Measurements from ENCODE around the gene OPA3. TPM values are rescaled to one million over a fixed set of nuclear protein-coding genes. Genes with fewer than 3 reads are reported as not detected.
A peak's percentile ranks its signal among the peaks of the same experiment; 100 is the strongest.

Gene OPA3
- total RNA-seq, 1 donor = 3.4 TPM

- no peaks in the 10 kb centered on the region for H3K27me3 ChIP-seq (ENCODE audit: insufficient read depth, low read length)
- H3K4me1 ChIP-seq (ENCODE audit: insufficient read depth, low read length) = peaks cover 7% of the 10 kb centered on the region
- H3K9me3 ChIP-seq (ENCODE audit: low read depth, low read length) = no peaks in the 10 kb centered on the region
- H3K4me3 ChIP-seq (ENCODE audit: low read length) = no peak overlapping the region
Measured at GRCh38 chr19:45589768-45590167, 5.2 kb upstream of the OPA3 start.

- no peaks in the 10 kb centered on the region for H3K27me3 ChIP-seq (ENCODE audit: insufficient read depth, low read length)
- H3K4me3 ChIP-seq (ENCODE audit: low read length) = no peak overlapping the region
- no peaks in the 10 kb centered on the region for H3K9me3 ChIP-seq (ENCODE audit: low read depth, low read length)
- peaks cover 14% of the 10 kb centered on the region for H3K4me1 ChIP-seq (ENCODE audit: insufficient read depth, low read length)
Measured at GRCh38 chr19:45587873-45588272, 3.3 kb upstream of the OPA3 start.

DNA sequence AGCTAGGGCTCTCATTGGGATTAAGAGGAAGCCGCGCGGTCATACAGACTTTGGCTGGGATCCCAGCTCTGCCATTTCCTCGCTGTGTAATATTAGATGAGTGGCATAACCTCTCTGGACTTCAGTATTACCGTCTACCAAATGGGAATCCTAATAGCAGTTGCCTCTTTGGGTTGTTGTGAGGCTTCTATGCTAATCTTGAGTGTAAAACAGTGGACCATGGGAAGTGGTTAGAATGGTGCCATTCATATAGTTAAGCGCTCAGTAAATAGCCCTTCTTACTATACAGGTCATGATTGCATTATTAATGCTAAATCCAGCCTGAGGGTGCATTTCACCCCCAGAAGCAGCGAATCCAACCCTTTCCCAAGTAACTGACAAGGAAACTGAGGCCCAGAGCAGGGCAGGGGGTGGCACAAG is 566 bp upstream of the OPA3 start:
- no peaks in the 10 kb centered on the region for H3K27me3 ChIP-seq (ENCODE audit: insufficient read depth, low read length)
- H3K4me3 ChIP-seq (ENCODE audit: low read length) = peak overlapping the region; percentile 87
- H3K4me1 ChIP-seq (ENCODE audit: insufficient read depth, low read length) = peaks cover 14% of the 10 kb centered on the region
- no peaks in the 10 kb centered on the region for H3K9me3 ChIP-seq (ENCODE audit: low read depth, low read length)

- Histone ChIP-seq H3K4me3 (ENCODE audit: low read length) (no peak overlapping the region), H3K9me3 (ENCODE audit: low read depth, low read length) (no peaks in the 10 kb centered on the region), H3K27me3 (ENCODE audit: insufficient read depth, low read length) (no peaks in the 10 kb centered on the region), H3K4me1 (ENCODE audit: insufficient read depth, low read length) (peaks cover 14% of the 10 kb centered on the region)
Measured at GRCh38 chr19:45581576-45581975, 3.0 kb downstream of the OPA3 start.

DNA sequence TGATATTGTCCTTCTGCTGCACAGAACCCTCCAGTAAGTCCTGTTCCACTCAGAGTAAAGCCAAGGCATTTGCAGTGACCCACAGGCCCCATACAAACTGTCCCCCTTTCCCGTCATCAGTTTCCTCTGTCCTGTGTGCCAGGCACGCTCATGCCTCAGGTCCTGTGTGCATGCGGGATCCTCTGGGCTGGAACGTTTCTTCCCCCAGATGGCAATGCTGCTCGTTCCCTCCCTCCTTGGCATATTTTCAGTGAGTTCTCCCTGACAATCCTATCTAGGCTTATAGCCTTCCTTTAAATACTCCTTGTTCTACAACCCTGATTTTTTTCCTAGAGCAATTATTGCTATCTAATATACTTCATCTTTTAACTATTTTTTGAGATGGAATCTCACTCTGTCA is 5.7 kb downstream of the OPA3 start:
- Histone ChIP-seq H3K4me1 (ENCODE audit: insufficient read depth, low read length) (peaks cover 5% of the 10 kb centered on the region), H3K4me3 (ENCODE audit: low read length) (no peak overlapping the region), H3K27me3 (ENCODE audit: insufficient read depth, low read length) (no peaks in the 10 kb centered on the region), H3K9me3 (ENCODE audit: low read depth, low read length) (no peaks in the 10 kb centered on the region)

DNA sequence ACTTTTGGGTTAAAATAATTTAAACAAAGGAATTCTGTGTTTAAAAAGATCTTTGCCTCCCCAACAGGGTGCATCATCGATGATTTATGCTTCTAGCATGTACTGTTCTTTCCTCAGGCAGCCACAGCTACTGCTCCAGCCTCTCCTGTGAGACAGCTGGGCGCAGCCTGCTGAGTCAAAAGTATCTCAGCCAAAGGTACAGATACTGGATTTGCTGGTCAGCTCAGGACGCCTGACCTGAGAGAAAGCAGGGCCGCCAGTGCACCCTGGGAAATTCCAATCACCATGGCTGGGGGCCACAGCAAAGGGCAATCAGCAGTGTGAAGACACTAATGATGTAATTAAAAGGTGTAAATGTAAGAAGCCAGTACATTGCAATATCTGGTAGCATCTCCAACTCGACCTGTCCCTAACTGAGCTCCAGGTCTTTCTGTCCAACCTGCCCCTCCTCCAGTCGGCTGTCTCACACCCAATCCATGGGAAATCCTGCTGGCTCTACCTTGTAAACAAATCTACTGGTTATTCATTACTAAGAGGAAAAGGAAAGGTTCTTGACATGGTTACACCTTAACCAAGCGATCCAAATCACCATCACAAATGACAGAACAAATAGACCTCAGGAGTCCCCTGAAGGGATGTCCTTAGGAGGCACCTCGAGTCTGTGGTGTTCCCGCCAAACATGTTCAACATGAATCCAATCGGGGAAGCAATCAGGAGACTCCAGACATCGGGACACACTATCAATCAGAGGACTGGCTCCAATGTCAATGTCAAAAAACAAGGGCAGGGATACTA is 7.3 kb downstream of the OPA3 start:
- H3K4me3 ChIP-seq (ENCODE audit: low read length) = no peak overlapping the region
- H3K9me3 ChIP-seq (ENCODE audit: low read depth, low read length) = no peaks in the 10 kb centered on the region
- no peaks in the 10 kb centered on the region for H3K4me1 ChIP-seq (ENCODE audit: insufficient read depth, low read length)
- no peaks in the 10 kb centered on the region for H3K27me3 ChIP-seq (ENCODE audit: insufficient read depth, low read length)

GRCh38 chr19:45576682-45577081 is 7.9 kb downstream of the OPA3 start:
- Histone ChIP-seq H3K9me3 (ENCODE audit: low read depth, low read length) (no peaks in the 10 kb centered on the region), H3K4me3 (ENCODE audit: low read length) (no peak overlapping the region), H3K4me1 (ENCODE audit: insufficient read depth, low read length) (no peaks in the 10 kb centered on the region), H3K27me3 (ENCODE audit: insufficient read depth, low read length) (no peaks in the 10 kb centered on the region)

DNA sequence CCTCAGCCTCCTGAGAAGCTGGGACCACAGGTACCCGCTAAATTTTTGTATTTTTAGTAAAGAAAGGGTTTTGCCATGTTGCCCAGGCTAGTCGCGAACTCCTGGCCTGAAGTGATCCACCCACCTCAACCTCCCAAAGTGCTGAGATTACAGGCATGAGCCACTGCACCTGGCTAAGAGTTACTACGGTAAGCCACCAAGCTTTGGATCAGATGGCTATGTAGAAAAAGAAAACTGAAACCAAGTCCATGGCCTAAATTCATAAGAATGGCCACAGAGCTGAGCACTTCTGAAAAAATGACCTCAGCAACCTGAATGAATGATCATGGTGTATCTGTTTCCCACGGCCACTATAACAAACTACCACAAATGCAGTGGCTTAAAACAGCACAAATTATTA is 9.4 kb downstream of the OPA3 start:
- Histone ChIP-seq H3K27me3 (ENCODE audit: insufficient read depth, low read length) (no peaks in the 10 kb centered on the region), H3K4me1 (ENCODE audit: insufficient read depth, low read length) (no peaks in the 10 kb centered on the region), H3K9me3 (ENCODE audit: low read depth, low read length) (no peaks in the 10 kb centered on the region), H3K4me3 (ENCODE audit: low read length) (no peak overlapping the region)

DNA sequence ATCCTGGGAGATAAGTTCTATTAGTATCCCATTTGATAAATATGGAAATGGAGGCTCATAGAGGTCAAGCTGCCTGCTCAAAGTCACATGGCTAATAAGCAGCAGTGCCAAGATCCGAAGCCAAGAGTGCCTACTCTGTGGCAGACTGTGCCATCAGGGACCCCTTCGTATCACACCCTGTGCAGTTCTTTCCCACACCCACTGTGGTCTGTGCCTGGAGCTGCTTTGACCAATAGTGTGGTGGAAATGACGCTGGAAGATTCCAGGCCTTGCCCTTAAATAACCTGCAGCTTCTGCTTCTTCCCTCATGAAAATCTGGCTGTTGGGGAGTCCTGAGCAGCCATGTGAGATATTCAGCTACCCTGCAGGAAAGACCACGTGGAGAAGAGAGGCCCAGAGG is 10.1 kb downstream of the OPA3 start:
- H3K4me1 ChIP-seq (ENCODE audit: insufficient read depth, low read length) = no peaks in the 10 kb centered on the region

DNA sequence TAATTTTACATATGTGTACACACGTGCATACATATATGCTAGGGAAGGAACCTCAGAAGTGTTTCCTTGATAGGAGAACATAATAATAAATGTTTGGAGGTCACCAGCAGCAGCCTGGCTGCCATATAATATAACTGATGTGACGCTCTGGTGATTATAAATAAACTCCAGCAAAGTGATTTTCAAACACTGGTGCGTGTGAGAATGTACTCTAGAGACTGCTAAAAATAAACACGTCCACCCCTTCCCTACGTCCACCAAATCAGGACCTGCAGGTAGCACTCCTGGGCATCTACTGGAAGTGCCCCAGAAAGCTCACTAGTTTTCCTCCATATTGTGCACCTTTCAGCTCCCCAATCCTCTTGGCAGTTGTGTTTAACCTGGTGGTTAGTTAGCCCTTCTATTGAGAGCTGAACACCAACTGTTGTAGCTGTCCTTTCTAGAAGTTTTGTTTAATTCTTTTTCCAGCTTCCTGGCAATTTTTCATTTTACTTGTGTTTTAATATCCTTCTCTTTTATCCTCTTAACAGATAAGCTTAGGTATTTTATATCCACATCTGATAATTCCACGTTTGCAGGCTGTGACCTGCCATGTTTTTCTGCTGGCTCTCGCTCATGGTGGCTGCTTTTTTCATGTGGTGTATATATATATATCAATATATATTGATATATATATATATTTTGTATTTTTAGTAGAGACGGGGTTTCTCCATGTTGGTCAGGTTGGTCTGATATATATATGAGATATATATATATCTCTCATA is 13.0 kb downstream of the OPA3 start:
- Histone ChIP-seq H3K4me3 (ENCODE audit: low read length) (no peak overlapping the region), H3K9me3 (ENCODE audit: low read depth, low read length) (no peaks in the 10 kb centered on the region), H3K4me1 (ENCODE audit: insufficient read depth, low read length) (no peaks in the 10 kb centered on the region), H3K27me3 (ENCODE audit: insufficient read depth, low read length) (no peaks in the 10 kb centered on the region)

More for the DNA sequence above, 10.1 kb downstream of the OPA3 start:
- H3K27me3 ChIP-seq (ENCODE audit: insufficient read depth, low read length) = no peaks in the 10 kb centered on the region
- H3K4me3 ChIP-seq (ENCODE audit: low read length) = no peak overlapping the region
- H3K9me3 ChIP-seq (ENCODE audit: low read depth, low read length) = no peaks in the 10 kb centered on the region

- H3K9me3 ChIP-seq (ENCODE audit: low read depth, low read length) = no peaks in the 10 kb centered on the region
- H3K4me3 ChIP-seq (ENCODE audit: low read length) = no peak overlapping the region
- no peaks in the 10 kb centered on the region for H3K4me1 ChIP-seq (ENCODE audit: insufficient read depth, low read length)
- H3K27me3 ChIP-seq (ENCODE audit: insufficient read depth, low read length) = no peaks in the 10 kb centered on the region
Measured at GRCh38 chr19:45569619-45570421, 14.8 kb downstream of the OPA3 start.

GRCh38 chr19:45568732-45569131 is 15.9 kb downstream of the OPA3 start:
- no peak overlapping the region for H3K4me3 ChIP-seq (ENCODE audit: low read length)
- peaks cover 5% of the 10 kb centered on the region for H3K4me1 ChIP-seq (ENCODE audit: insufficient read depth, low read length)
- H3K27me3 ChIP-seq (ENCODE audit: insufficient read depth, low read length) = no peaks in the 10 kb centered on the region
- H3K9me3 ChIP-seq (ENCODE audit: low read depth, low read length) = no peaks in the 10 kb centered on the region

GRCh38 chr19:45567609-45568008 is 17.0 kb downstream of the OPA3 start:
- H3K4me3 ChIP-seq (ENCODE audit: low read length) = no peak overlapping the region
- no peaks in the 10 kb centered on the region for H3K9me3 ChIP-seq (ENCODE audit: low read depth, low read length)
- H3K27me3 ChIP-seq (ENCODE audit: insufficient read depth, low read length) = no peaks in the 10 kb centered on the region
- H3K4me1 ChIP-seq (ENCODE audit: insufficient read depth, low read length) = peaks cover 9% of the 10 kb centered on the region

DNA sequence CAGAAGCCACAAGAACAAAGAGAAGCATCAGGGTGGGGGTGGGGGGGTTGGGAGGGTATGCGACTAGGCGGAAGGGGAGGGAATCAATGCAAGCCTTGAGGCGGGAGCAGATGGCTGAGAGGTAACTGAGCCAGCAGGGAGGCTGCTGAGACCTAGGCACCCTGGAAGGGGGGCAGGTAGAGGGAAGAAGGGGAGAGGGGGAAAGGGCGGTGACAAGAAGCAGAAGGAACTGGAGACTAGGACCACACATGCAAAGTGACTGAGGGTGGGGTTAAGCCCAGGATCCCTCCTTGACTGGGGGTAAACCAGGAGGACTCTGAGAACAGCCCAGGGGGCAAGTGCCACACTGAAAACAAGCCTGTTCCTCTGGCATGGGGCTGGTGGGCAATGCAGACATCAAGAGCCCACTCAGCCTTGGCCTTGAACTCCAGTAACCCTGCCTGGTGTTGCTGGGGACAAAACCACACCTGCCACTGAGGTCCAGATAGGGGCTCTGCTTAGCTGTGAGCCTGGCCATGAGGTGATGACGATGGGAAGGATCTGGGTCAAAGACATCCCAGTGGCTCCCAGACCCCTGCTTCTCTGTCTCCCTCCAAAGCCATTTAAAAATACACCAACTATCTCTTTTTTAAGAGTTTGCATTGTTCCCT is 20.3 kb downstream of the OPA3 start:
- H3K9me3 ChIP-seq (ENCODE audit: low read depth, low read length) = no peaks in the 10 kb centered on the region
- no peaks in the 10 kb centered on the region for H3K27me3 ChIP-seq (ENCODE audit: insufficient read depth, low read length)
- H3K4me1 ChIP-seq (ENCODE audit: insufficient read depth, low read length) = peaks cover 12% of the 10 kb centered on the region
- no peak overlapping the region for H3K4me3 ChIP-seq (ENCODE audit: low read length)

DNA sequence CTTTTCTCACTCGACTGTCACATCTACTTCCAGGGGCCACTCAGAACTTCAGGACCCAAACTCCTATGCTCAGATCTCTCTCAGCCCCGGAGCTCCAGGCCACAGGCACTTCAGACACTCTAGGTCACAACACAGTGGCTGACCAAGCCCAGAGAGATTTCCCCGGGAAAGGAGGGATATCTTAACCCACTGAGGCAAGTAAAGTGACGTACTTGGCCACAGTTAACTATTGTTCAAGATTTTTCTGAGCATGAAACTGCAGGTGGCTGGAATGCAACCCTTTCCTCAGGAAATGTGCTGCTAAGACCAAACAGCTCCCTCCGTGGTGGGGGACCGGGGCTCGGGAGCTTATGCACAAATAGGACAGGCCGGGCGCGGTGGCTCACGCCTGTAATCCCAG is 23.9 kb downstream of the OPA3 start:
- Histone ChIP-seq H3K4me1 (ENCODE audit: insufficient read depth, low read length) (peaks cover 20% of the 10 kb centered on the region), H3K27me3 (ENCODE audit: insufficient read depth, low read length) (no peaks in the 10 kb centered on the region), H3K4me3 (ENCODE audit: low read length) (no peak overlapping the region), H3K9me3 (ENCODE audit: low read depth, low read length) (no peaks in the 10 kb centered on the region)
